SK-N-SH treated with all-trans-retinoic acid at 6 μM for 48 hours (cell line): Measurements from ENCODE around the gene TM6SF1.
A peak's percentile ranks its signal among the peaks of the same experiment; 100 is the strongest.

Experiments used
- ATAC-seq: fragments of 200-7000 bp; cut with Tn5 transposase; 3 replicates; pipeline ENCODE4 v1.9.1; 2020; ENCODE audit warnings: mild to moderate bottlenecking, moderate library complexity
- ARNTL ChIP-seq: fragments of 450-650 bp; formaldehyde crosslinking; IDR thresholded peaks from 2 replicates; pipeline ENCODE4 v1.5.0; 2020; ENCODE audit warnings: low read depth, mild to moderate bottlenecking, moderate library complexity, borderline replicate concordance
- BACH2 ChIP-seq: fragments of 250-450 bp; sonication (Bioruptor Pico); IDR thresholded peaks from 2 replicates; pipeline ENCODE4 v1.9.0; 2021; ENCODE audit warnings: mild to moderate bottlenecking, borderline replicate concordance
- CREB5 ChIP-seq: fragments of 250-450 bp; sonication (Bioruptor Pico); IDR thresholded peaks from 2 replicates; pipeline ENCODE4 v1.5.1; 2020; ENCODE audit warnings: low read depth, mild to moderate bottlenecking, moderate library complexity
- CSDC2 ChIP-seq: fragments of 250-450 bp; sonication (Bioruptor Pico); IDR thresholded peaks from 2 replicates; pipeline ENCODE4 v1.5.0; 2020; ENCODE audit warnings: mild to moderate bottlenecking, moderate library complexity
- CSRNP3 ChIP-seq: fragments of 250-450 bp; sonication (Bioruptor Pico); IDR thresholded peaks from 2 replicates; pipeline ENCODE4 v1.5.1; 2021; ENCODE audit warnings: mild to moderate bottlenecking, moderate library complexity
- ESRRG ChIP-seq: fragments of 250-450 bp; sonication (Bioruptor Pico); IDR thresholded peaks from 2 replicates; pipeline ENCODE4 v1.6.1; 2021; ENCODE audit warnings: mild to moderate bottlenecking
- GLIS3 ChIP-seq: fragments of 250-450 bp; sonication (Bioruptor Pico); IDR thresholded peaks from 2 replicates; pipeline ENCODE4 v1.5.0; 2020; ENCODE audit warnings: mild to moderate bottlenecking, moderate library complexity
- ISL1 ChIP-seq: fragments of 250-450 bp; sonication (Bioruptor Pico); IDR thresholded peaks from 2 replicates; pipeline ENCODE4 v2.1.2; 2022; ENCODE audit warnings: mild to moderate bottlenecking, moderate library complexity
- OSR1 ChIP-seq: fragments of 250-450 bp; sonication (Bioruptor Pico); IDR thresholded peaks from 2 replicates; pipeline ENCODE4 v1.8.0; 2022; ENCODE audit warnings: moderate library complexity, mild to moderate bottlenecking, inconsistent platforms
- PATZ1 ChIP-seq: fragments of 250-450 bp; sonication (Bioruptor Pico); IDR thresholded peaks from 2 replicates; pipeline ENCODE4 v1.8.0; 2020; ENCODE audit warnings: mild to moderate bottlenecking, moderate library complexity, borderline replicate concordance
- PPARA ChIP-seq: fragments of 250-450 bp; sonication (Bioruptor Pico); IDR thresholded peaks from 2 replicates; pipeline ENCODE4 v1.5.0; 2020; ENCODE audit warnings: mild to moderate bottlenecking, borderline replicate concordance
- RARB ChIP-seq: fragments of 250-450 bp; sonication (Bioruptor Pico); IDR thresholded peaks from 2 replicates; pipeline ENCODE4 v1.8.0; 2021; ENCODE audit warnings: mild to moderate bottlenecking, moderate library complexity
- SNAI2 ChIP-seq: fragments of 250-450 bp; sonication (Bioruptor Pico); IDR thresholded peaks from 2 replicates; pipeline ENCODE4 v1.5.0; 2020; ENCODE audit warnings: mild to moderate bottlenecking, moderate library complexity
- TCF4 ChIP-seq: fragments of 250-450 bp; sonication (Bioruptor Pico); IDR thresholded peaks from 2 replicates; pipeline ENCODE4 v1.8.0; 2021; ENCODE audit warnings: mild to moderate bottlenecking, moderate library complexity, borderline replicate concordance
- TOX ChIP-seq: fragments of 250-450 bp; sonication (Bioruptor Pico); IDR thresholded peaks from 2 replicates; pipeline ENCODE4 v1.8.0; 2021; ENCODE audit warnings: mild to moderate bottlenecking, moderate library complexity, borderline replicate concordance
- TSHZ2 ChIP-seq: fragments of 250-450 bp; sonication (Bioruptor Pico); IDR thresholded peaks from 2 replicates; pipeline ENCODE4 v1.5.0; 2020; ENCODE audit warnings: mild to moderate bottlenecking, moderate library complexity
- ZFP30 ChIP-seq: fragments of 450-650 bp; formaldehyde crosslinking; IDR thresholded peaks from 2 replicates; pipeline ENCODE4 v1.5.0; 2022; ENCODE audit warnings: mild to moderate bottlenecking, moderate library complexity
- ZNF565 ChIP-seq: fragments of 450-650 bp; formaldehyde crosslinking; conservative IDR thresholded peaks from 2 replicates; pipeline ENCODE4 v1.5.0; 2020; ENCODE audit warnings: low read depth, mild to moderate bottlenecking, moderate library complexity
- ZNF70 ChIP-seq: fragments of 450-650 bp; formaldehyde crosslinking; IDR thresholded peaks from 2 replicates; pipeline ENCODE4 v1.5.0; 2020; ENCODE audit warnings: mild to moderate bottlenecking, moderate library complexity
- ZNF8 ChIP-seq: fragments of 450-650 bp; formaldehyde crosslinking; IDR thresholded peaks from 2 replicates; pipeline ENCODE4 v1.5.0; 2020; ENCODE audit warnings: mild to moderate bottlenecking, moderate library complexity
- TF ChIP-seq, protein P1 (sequence below): fragments of 250-450 bp; sonication (Bioruptor Pico); IDR thresholded peaks from 2 replicates; pipeline ENCODE4 v1.8.0; 2021; ENCODE audit warnings: low read depth, mild to moderate bottlenecking, moderate library complexity, borderline replicate concordance

The TM6SF1 gene

GRCh38 chr15:83163032-83163431 lies 55.6 kb downstream of the TM6SF1 start (continued):
- TF ChIP-seq CSRNP3 (CRISPR knock-in tag): no peak

DNA sequence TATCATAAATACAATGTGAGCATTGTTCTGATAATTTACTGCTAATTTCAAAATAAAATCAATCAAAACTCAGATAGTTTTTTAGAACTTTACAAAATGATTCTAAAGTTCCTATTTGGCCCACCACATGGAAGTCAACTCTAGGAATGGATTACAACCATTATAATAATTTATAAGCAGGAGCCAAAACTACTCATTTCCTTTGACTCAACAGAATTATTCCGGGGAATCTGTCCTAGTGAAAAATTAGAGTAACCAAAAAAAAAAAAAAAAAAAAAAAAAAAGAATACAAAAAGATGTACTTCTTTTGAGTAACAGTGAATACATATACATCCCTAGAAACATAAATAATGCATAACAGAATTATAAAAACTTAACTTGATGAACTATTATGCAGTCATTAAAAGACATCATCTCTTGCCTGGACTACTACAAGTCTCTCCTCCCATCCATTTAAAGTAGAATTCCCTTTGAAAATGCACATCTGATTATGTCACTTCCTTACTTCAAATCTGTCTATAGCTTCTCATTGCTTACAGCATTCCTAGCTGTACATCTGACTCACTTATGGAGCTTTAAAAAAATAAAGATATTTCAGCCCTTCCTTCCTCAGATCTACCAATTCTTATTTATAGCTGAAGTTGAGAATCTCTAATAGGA lies 56.8 kb downstream of the TM6SF1 start:
- peak; percentile 67 for ATAC-seq
- no peak for TF ChIP-seq PPARA
- no peak for TF ChIP-seq GLIS3 (CRISPR knock-in tag)
- no peak for TF ChIP-seq ZNF70
- TF ChIP-seq OSR1 (CRISPR knock-in tag): no peak
- no peak for TF ChIP-seq TCF4 (CRISPR knock-in tag)
- TF ChIP-seq TOX (CRISPR knock-in tag): no peak
- no peak for TF ChIP-seq ZFP30 (CRISPR knock-in tag)
- no peak for TF ChIP-seq TSHZ2
- no peak for TF ChIP-seq CREB5
- no peak for TF ChIP-seq BACH2 (CRISPR knock-in tag)
- TF ChIP-seq ZNF8 (CRISPR knock-in tag): no peak
- no peak for TF ChIP-seq ARNTL (CRISPR knock-in tag)

GRCh38 chr15:83164771-83165404 lies 57.4 kb downstream of the TM6SF1 start:
- peak; percentile 50 for ATAC-seq
- TF ChIP-seq ISL1 (CRISPR knock-in tag): no peak

DNA sequence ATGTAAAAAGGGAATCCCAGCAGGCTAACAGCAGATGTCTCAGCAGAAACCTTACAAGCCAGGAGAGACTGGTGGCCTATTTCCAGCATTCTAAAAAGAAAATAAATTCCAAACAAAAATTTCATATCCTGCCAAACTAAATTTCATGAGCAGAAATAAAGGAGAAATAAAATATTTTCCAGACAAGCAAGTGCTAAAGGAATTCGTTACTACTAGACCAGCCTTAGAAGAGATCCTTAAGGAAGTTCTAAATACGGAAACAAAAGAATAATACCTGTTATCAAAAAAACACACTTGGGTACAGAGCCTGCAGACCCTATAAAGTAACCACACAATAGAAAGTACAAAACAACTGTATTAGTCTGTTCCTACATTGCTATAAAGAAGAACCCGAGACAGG lies 58.8 kb downstream of the TM6SF1 start:
- TF ChIP-seq PPARA (no peak), GLIS3 (CRISPR knock-in tag) (no peak), OSR1 (CRISPR knock-in tag) (no peak), RARB (CRISPR knock-in tag) (no peak), ZNF565 (CRISPR knock-in tag) (no peak), CREB5 (no peak), ESRRG (no peak), BACH2 (CRISPR knock-in tag) (no peak), CSRNP3 (CRISPR knock-in tag) (no peak), SNAI2 (no peak), PATZ1 (CRISPR knock-in tag) (no peak), ZNF70 (no peak), ISL1 (CRISPR knock-in tag) (no peak), TCF4 (CRISPR knock-in tag) (no peak), ZNF8 (CRISPR knock-in tag) (no peak), CSDC2 (CRISPR knock-in tag) (no peak), ZFP30 (CRISPR knock-in tag) (no peak)
- TF ChIP-seq, protein P1, sequence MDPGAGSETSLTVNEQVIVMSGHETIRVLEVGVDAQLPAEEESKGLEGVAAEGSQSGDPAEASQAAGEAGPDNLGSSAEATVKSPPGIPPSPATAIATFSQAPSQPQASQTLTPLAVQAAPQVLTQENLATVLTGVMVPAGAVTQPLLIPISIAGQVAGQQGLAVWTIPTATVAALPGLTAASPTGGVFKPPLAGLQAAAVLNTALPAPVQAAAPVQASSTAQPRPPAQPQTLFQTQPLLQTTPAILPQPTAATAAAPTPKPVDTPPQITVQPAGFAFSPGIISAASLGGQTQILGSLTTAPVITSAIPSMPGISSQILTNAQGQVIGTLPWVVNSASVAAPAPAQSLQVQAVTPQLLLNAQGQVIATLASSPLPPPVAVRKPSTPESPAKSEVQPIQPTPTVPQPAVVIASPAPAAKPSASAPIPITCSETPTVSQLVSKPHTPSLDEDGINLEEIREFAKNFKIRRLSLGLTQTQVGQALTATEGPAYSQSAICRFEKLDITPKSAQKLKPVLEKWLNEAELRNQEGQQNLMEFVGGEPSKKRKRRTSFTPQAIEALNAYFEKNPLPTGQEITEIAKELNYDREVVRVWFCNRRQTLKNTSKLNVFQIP: no peak

More for the DNA sequence above, 58.8 kb downstream of the TM6SF1 start:
- ATAC-seq: no peak
